Cerebellar nuclear complex (tissue), 1 donor: ENCODE data around the gene EIF5A.

Experiments
- DNase-seq, 2 experiments: peaks; one replicate each; lab custom pipeline; 2025; lab: John Stamatoyannopoulos, UW

The EIF5A gene

DNA sequence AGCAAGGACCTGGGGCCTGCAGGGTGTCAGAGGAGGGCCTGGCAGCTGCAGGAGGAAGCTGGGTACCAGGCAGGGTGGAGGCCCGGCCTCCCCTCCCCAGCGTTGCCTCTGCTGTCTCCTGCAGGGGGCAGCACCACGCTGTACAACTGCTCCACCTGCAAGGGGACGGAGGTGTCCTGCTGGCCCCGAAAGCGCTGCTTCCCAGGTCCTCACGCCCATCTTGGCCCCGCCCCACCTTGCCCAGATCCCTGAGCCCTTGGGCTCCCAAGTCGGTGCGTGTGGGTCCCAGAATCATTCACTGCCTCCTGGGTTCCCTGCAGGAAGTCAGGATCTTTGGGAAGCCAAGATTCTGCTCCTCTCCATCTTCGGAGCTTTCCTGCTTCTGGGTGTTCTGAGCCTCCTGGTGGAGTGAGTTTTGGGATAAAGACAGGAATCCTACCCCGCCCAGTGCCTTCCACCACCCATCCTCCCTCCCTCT is 48.7 kb downstream of the EIF5A start:
- DNase-seq: peak in 1 of 2 experiments; percentile 57

DNA sequence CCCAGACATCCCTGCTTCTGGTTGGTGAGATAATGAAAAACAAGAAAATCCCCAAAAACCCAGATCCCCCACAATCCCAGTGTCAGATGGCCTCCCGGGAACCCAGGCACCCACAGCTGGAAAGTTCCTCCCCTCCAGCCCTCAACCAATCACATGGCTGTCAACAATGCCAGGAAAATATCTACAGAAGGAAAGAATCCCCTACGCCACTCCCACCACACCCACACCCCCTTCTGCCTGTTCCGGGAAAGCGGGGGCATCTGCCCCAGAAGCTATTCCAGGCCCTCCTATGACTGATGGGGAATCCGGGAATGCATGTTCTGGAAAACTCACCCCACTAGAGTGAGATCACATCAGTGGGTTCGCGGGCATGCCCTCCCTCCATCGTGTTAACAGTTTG is 49.3 kb downstream of the EIF5A start:
- no peak for DNase-seq

DNA sequence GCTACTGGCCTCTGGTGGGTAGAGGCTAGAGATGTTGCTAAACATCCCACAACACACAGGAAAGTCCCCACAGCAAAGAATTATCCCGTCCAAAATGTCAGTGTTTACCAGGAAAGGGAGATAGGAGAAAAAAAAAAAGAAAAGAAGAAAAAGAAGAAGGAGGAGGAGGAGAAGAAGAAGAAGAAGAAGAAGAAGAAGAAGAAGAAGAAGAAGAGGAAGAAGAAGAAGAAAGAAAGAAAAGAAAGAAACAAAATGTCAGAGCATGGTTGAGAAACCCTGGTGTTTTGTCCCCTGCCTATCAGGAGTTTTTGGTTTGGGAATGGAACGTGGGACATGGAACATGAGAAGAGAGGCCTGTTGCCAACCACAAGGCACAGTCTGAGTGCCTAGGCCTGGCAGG is 50.0 kb downstream of the EIF5A start:
- no peak for DNase-seq

DNA sequence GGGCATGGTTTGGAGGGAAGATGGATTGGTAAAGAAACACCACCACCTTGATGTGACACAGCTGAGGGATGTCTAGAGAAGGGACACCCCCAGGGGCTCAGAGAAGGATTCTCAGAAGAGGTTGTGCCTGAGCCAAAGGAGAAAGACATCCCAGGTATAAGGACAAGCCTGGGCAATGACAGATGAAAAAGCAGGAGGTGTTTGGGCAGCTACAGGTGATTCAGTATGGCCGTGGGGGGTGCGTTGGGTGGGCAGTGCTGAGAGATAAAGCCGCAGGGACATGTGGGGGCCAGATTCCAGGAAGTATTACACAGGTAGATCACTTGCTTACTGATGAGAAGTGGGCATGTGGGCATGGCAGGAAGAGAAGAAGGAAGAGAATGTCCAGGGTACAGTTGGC is 54.5 kb downstream of the EIF5A start:
- no peak for DNase-seq
